ENCODE data around the gene RNU6-9.

The RNU6-9 gene

DNA sequence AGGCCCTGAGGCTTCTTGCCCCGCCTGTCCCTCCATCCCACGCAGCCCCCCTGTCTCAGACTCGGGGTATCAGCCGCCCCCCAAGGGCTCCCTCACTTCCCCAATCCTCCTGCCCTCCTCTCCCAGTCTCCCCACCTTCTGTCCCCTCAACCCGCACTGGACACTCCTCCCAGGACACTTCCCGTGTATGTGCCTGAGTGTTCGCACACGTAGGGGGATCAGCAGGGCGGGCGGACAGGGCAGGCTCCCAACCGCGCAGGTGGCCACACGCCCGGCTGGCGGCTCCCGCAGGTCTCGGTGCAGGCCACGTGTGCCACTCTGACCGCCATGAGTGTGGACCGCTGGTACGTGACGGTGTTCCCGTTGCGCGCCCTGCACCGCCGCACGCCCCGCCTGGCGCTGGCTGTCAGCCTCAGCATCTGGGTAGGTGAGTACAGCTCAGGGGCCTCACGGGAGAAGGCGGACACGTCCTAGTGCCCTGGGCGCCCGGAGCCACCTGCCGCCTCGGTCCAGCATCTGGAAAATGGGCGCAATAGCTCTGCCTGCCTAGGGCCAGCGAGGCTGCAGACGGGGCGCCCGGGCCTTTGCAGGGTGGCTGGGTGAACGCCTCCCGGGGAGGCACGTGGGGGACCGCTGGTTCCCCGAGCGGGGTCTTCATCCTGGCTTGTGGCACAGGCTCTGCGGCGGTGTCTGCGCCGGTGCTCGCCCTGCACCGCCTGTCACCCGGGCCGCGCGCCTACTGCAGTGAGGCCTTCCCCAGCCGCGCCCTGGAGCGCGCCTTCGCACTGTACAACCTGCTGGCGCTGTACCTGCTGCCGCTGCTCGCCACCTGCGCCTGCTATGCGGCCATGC, 26.1 kb downstream of the RNU6-9 start:
- DNase-seq: no peak

DNA sequence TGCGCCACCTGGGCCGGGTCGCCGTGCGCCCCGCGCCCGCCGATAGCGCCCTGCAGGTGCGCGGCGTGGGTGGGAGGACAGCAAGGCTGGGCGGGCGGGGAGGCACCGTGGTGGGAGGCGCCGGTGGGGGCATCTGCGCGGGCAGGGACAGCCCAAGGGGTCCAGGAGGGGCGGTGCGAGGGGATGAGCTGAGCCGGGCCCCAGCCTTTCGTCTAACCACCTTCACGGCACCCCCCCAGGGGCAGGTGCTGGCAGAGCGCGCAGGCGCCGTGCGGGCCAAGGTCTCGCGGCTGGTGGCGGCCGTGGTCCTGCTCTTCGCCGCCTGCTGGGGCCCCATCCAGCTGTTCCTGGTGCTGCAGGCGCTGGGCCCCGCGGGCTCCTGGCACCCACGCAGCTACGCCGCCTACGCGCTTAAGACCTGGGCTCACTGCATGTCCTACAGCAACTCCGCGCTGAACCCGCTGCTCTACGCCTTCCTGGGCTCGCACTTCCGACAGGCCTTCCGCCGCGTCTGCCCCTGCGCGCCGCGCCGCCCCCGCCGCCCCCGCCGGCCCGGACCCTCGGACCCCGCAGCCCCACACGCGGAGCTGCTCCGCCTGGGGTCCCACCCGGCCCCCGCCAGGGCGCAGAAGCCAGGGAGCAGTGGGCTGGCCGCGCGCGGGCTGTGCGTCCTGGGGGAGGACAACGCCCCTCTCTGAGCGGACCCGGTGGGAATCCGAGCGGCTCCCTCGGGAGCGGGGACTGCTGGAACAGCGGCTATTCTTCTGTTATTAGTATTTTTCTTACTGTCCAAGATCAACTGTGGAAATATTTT, 27.0 kb downstream of the RNU6-9 start:
- peak; percentile 78 for DNase-seq

DNA sequence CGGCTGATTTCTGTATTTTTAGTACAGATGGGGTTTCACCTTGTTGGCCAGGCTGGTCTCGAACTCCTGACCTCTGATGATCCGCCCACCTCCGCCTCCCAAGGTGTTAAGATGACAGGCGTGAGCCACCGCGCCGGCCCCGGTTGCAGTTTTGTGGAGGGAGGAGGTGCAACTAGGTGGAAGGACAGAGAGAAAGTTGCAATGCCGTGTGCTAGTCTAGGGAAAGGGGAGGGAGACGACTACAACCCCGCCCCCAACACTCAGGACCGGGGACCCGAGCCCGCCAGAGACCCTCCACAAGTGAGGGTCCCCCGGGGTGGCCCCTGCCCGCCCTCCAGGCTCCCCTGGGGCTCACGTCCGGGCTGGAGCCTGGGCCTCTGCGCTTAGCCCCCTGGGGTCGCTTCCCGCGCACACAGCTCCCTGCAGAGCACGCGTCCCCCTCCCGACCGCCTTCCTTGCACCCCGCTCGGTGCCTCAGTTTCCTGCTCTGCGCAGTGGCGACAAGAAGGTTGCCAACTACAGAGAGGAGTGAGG, 31.3 kb downstream of the RNU6-9 start:
- no peak for DNase-seq

DNA sequence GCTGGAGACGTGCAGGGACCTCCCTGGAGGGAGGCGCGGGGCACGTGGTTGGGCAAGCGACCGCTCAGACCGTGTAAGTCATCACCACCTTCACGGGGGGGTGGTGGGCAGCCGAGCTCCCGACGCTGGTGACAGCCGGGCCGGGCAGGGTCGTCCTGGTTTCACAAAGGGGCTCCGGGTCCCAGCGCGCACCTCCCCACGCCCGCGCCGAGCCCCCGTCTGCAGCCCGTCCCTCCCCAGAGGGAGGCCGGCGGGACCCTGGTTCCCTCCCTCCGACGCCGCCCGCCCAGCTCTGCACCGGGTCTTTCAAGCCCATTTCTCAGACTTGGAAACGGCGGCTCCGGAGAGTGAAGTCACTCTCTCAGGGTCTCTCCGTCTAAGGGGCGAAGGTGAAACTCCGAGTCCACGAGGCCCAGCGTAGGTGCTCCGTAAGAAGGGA, 31.8 kb downstream of the RNU6-9 start:
- DNase-seq: no peak

DNA sequence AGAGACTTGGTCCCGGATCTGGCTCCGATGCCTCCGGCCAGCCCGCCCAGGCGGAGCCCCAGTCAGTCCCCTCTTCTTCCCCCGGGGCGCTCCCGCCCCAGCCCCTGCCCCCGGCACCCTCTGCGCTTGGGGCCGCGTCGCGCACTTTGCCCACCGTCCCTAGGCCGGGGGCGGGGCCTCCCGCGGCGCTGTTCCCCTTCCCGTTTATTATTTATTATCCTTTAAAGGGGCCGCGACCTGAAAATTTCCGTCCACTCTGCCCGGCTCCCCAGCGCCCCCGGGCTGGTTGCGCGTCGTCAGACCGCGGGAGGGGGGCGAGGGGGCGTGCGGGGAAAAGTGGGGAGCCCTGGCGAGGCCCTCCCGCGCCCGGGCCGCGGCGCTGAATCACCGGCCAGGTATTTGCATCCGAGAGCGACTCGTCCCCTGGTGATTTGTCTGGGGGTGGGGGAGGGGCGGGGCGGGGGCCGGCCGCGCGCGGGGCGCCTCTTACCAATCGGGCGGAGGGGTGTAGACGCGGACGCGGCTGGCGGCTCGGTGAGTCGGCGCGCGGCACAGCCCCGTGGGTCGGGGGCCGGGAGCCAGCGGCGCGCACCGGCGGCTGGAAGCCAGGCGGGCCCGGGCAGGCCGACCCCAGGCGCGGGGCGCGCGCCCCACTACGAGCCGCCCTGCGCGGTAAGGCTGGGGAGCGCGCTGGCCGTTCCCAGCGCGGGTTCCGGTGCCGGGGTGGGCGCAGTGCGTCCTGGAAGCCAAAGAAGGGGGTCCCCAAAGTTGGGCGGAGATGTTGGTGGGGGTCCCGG, 32.4 kb downstream of the RNU6-9 start, which contains the start of gene ARID3A:
Gene ARID3A (plus strand): TSS at position 510 of the 797 bp plus-strand sequence. CDS start 3,494 bp downstream, outside the sequence.
- DNase-seq: peak; percentile 82

DNA sequence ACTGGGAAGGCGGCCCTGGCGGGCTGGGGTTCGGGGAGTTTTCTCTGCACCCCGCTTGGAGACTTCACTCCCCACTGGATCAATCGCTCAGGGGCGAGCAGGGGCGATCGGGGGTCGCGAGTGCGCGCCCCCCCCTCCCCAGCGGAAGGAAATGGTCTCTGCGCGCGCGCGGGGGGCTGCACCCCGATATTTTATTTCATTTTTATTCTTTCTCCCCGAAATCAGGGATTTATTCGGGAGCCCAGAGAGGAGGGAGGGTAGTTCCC, 33.0 kb downstream of the RNU6-9 start:
- no peak for DNase-seq

DNA sequence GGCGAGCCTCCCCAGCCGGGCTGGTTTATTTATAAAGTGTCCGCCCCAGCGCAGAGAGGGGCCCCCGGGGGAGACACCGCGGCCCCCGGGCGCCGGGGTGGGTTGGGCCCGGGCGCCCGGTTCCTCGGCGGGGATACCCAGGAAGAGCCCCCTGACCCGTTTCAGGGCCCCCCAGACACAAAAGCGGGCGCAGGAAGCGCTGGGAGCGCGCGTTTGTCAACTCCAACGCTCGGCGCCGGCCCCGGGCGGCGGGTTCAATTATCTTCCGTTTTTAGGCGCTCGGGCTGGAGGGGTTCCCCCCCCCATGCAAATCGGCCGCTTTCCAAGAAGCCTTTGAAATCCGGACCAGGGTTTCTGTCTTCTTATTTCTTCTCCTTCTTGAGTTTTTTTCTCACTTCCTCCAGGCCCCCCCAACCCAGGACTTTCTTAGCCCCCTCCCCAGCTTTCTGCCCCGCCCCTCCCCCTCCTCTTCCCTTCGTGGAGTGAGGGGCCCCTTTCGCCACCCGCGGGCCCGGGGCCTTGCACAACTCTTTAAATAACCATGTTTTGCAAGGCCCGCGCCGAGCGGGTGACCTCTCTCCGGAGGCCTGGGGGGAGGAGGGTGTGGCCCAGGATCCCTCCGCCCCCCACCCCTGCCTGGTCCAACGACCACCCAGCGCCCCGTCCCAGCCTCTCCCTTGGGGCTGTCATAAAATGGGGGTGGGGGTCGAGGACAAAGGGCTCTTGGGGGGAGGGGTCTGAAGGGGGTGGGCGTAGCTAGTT, 33.5 kb downstream of the RNU6-9 start:
- DNase-seq: no peak

DNA sequence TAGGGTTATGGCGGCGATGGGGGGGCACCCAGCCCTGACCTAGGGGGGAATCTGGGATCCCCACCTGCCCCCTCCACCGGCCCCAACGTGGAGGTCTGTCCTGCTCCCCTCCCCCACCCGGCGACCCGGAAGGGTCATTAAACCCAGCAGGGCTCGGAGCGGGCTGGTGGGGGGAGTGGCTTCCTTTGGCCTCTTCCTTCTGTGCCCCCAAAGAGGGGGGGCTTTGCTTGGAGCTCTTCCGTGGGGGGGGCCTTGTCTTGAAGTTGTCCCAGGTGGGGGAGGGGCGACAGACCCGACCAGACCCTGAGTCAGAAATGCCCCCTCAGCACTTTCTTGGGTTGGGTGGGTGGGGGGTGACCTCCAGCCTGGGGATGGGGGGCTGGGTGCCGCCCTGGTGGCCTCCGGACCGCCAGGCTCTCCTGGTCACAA, 34.1 kb downstream of the RNU6-9 start:
- DNase-seq: no peak

DNA sequence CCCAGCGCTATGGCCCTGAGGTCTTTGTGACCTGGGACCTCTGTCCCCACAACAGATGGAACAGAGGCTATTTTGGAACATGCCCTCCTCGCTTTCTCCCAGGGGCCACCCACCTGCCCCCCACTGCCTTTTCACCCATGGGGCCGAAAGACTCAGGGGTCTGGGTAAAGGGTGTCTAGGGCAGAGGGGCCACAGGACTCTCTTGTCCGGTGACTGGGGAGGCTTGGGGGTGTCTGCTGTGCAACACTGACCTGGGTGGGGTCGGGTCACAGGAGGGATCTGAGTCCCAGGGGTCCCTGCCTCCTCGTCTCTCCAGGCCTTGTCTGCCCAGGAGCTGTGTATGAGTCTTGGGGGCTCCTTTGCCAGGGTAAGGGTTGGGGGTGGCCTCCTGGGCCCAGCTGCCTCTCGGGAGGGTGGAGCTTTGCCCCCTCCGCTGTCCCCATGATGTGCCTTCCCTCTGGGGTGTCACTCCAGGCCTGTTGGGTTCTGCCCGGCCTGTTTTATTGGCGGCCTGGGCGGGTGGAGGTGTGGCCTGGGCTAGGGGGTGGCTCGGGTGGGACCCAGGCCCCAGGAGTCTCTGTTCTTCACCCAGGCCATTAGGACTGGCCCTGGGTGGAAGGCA, 34.6 kb downstream of the RNU6-9 start:
- no peak for DNase-seq

DNA sequence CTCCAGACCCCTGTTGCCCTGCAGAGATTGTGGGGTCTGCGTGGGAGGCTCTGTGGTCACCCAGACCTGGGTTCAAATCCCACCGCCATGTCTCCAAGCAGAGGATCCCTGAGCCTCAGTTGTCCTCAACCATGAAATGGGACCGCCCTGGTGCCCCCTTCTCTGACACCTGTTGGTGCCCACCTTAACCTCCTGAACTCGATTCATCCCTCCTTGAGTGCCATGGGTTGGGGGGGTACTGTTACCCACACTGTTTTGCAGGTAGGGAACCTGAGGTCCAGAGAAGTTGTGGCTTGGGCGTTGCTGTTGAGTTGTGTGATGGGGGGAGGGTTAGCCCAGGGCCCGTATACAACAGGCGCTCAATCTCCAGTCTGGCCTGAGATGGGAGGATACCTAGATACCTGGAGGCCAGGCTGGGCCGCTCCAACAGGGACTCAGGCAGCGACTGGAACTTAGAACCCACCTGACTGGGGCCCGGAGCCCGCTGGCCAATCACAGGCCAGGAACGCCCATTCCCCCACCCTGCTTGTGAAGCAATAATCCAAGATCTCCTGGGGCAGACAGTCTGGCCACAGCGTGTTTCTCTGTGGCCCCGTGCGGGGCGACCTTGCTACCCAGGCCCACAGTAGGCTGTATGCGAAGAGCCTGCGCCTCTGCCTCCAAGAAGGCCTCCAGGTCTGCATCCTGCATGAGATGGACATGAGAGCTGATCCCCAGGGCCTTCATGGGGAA, 35.4 kb downstream of the RNU6-9 start:
- DNase-seq: no peak

DNA sequence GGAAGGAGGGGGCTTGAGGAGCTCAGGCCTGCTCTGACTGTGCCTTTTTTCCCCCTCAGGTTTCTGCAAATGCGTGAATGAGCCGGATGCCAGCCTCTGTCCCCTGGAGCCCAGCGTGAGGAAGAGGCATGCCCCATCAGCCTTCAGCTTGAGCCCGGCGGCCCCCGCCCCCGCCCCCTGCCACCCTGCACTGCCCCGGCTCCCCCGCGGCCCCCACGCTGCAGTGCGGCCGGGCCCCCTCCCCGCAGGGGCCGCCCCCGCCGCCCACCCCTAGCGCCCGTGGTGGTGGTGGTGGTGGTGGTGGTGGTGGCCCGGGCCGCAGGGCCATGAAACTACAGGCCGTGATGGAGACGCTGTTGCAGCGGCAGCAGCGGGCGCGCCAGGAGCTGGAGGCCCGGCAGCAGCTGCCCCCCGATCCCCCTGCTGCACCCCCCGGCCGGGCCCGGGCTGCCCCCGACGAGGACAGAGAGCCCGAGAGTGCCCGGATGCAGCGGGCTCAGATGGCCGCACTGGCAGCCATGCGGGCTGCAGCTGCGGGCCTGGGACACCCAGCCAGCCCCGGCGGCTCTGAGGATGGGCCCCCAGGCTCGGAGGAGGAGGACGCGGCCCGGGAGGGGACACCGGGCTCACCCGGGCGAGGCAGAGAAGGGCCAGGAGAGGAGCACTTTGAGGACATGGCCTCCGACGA, 36.1 kb downstream of the RNU6-9 start:
- DNase-seq: no peak

DNA sequence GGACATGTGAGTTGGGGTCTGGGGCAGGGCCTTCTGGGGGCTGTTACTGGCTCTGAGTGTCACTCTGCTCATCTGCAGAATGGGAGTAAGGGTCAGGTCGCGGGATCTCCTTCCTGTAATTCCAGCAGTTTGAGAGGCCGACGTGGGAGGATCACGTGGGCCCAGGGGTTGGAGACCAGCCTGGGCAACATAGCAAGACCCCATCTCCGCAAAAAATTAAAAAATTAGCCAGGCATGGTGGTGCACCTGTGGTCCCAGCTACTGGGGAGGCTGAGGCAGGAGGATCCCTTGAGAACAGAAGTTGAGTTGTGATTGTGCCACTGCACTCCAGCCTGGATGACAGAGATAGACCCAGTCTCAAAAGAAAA, 36.6 kb downstream of the RNU6-9 start:
- DNase-seq: no peak

DNA sequence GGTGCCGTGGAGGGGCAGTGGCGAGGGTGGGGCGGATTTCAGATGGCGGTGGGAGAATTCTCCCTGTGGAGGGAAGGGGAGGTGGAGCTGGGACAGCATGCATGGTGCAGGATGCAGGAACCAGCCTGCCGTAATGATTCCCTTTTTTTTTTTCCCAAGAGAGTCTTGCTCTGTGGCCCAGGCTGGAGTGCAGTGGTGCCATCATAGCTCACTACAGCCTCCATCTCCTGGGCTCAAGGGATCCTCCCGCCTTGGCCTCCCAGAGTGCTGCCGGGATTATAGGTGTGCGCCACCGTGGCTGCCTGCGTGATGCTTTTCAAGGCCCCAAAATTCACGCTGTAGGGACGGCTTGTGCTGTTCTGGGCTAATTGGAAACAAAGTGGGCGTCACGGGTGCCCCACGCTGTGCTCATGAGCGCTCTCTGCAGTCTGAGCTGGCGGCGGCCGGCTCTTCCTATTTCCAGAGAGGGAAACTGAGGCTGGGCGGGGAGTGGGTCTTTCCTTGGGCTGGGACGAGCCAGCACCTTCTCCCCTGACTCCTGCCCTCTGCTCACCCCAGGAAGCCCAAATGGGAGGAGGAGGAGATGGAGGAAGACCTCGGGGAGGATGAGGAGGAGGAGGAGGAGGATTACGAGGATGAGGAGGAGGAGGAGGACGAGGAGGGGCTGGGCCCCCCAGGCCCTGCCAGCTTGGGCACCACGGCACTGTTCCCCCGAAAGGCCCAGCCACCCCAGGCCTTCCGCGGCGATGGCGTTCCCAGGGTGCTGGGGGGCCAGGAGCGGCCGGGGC, 38.8 kb downstream of the RNU6-9 start:
- DNase-seq: no peak

DNA sequence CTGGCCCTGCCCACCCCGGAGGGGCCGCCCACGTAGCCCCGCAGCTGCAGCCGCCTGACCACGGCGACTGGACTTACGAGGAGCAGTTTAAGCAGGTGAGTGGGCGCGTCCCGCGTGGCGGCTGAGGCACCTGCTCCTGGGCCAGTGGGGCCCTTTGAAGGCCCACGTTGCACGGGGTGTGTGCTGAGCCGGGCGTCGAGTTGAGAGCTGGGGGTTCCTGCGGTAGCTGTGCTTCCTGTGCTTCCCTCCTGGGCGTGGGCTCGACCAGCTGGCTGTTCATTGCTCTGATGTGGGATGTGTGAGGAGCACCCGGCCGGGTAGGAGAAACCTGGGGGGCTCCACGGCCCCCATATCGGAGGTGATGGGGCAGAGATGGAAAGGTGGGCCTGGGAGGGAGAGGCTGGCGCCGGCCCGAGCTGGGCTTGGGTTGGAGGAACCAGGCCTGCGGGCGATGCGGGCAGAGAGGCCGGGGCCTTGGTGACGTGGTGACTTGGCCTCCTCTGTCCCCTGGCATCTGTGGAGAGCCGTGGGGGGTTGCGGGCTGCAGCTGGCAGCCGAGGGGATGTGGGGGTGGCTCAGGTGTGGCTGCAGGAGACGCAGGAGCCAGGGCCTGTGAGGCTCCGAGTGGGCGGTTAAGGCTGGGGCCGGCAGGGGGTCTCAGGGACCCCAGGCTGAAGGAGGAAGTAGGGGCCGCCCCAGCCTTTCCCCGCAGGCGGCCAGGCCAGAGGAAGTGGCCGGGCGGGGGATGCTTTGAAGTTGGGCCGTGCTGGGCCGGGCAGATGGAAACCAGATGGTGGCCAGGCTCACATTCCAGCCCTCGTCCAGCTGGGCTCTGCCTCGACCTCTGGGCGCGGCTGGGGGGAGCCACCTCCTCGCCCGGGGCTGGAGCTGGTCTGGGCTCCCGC, 39.6 kb downstream of the RNU6-9 start:
- DNase-seq: no peak

DNA sequence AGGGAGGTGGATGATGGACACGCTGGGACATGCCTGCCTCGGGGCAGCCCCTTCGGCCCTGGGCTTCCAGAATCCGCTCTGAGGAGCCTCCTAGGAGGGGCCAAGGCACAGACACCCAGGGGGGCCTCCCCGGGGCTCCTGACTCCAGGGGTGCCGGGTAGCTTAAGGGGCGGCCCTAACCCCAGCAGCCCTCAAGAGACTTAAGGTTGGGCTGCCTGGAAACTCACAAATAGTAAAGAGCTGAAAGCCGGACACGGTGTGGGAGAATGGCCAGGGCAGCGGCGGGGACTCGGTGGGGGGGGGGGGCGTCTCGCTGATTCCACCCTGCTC, 40.2 kb downstream of the RNU6-9 start:
- DNase-seq: no peak

DNA sequence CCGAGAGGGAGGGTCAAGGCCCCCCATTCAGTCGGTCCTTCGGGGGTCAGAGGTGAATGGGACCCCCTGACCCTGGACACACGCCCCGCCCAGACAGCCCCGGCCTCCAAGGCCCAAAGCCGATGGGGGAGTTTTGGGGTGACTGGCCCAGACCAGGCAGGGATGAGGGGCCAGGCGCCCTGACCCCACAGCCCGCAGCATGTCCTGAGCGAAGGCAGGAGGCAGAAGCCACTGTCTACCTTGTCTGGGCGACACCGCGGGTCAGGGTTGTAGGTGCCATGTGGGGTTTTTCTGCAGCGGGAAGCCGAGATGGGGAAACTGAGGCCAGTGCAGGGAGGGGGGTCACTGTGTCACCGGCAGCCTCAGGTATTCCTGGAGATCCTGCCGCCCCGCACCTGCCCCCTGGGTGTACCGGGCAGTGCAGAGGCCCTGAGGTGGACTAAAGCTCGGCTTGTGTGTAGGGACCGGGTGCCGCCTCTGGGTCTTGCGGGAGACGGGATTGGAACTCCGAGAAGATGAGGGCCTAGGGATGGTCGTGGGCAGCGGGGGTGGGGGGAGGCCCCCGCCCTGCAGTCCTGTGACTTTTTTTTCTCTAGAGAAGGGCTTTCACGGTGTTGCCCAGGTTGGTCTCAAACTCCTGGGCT, 41.0 kb downstream of the RNU6-9 start:
- no peak for DNase-seq

DNA sequence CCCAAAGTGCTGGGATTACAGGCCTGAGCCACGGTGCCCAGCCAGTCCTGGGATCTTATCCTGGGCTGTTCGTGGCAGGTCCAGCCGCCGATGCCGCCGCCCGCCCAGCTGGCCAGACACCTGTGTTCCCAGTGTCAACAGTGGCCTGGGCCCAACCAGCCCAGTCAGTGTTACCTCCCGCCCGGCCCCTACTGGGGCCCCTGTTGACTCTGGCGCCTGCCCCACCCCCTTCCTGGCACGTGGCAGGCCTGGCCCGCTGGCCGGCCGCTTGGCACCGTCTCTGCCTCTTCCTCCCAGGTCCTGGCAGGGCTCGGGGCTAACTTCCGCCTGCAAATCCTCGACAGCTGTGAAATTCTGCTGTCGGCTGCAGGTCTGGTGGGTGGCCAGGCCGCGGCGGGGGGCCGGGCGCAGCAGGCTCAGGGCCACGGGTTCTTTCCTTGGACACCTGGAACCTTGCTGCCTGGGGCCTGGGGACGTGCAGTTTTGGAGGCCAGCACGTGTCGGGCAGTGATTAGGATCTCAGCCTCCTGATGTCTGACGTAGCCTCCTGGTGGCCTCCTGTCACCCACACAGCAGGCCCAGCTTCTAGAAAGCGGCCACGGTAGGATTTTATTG, 41.7 kb downstream of the RNU6-9 start:
- no peak for DNase-seq

DNA sequence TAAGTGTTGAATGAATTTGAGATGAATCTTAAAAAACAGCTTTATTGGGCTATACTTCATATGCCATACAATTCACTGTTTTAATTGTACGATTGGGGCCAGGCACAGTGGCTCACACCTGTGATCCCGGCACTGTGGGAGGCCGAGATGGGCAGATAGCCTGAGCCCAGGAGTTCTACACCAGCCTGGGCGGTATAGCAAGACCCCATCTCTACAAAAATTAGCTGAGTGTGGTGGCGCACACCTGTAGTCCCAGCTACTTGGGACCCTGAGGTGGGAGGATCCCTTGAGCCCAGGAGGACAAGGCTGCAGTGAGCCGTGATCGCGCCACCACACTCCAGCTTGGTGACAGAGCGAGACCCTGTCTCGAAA, 42.9 kb downstream of the RNU6-9 start:
- no peak for DNase-seq

All from CD4-positive, alpha-beta T cell treated with Interleukin-12 subunit alpha and Interleukin-12 subunit beta, for 1 hour (primary cell).